HG02798 (cell line): ENCODE measurements around the gene TEX51.

Source experiments
- ATAC-seq: cut with Tn5 transposase; IDR thresholded peaks from one replicate; pipeline ENCODE4 v1.9.1; 2021; ENCODE audit warnings: mild to moderate bottlenecking; ENCODE audit not compliant: unreplicated experiment, poor library complexity

The TEX51 gene

DNA sequence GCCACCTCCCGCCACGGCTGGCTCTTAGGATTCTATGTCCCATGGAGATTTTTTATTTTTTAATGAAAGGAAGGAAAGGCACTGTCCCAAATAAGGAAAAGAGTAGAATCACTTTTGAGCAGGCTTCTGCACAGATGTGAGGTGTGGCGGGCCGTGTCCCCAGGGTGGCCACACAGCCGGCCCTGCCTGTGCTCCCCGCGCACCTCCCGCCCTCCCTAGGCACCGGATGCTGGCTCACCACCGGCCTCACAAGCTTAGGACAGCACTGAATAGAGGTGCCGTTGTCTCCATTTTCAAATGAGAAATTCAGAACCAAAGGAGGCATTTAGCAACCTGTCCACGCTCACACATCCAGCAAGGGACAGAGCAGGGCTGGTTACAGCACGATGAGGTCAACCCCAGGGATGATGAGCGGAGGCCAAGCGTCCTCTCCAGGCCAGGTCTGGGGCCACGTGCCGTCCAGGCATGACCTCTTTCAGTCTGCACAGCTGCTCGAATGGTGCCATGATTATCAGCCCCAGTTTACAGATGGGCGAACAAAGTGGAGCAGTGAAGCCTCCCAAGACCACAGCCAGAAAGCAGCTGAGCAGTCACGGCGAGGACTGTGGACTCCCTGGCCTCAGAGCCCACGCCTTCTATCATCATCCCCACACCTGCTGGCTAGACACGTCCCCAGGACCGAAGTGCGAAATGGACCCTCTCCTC lies 20.7 kb upstream of the TEX51 start:
- ATAC-seq = no peak

DNA sequence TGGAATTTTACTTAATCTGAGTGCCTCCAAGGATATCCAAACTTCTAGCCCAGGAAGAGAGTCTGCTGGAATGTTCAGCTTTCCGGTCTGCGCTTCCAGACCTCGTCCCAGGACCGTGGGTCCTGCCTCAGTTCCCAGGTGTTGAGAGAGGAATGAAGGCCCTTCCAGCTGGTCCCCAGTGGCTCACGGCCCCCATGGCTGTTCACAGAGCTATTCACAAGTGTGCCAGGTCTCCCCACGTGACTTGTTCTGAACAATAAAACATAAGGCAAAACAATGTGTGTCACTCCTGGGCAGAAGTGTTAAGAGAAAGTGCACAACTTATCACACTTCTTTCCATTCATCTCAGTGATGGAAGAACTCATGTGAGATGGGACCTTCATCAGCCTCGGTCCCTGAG lies 20.1 kb upstream of the TEX51 start:
- ATAC-seq = no peak

DNA sequence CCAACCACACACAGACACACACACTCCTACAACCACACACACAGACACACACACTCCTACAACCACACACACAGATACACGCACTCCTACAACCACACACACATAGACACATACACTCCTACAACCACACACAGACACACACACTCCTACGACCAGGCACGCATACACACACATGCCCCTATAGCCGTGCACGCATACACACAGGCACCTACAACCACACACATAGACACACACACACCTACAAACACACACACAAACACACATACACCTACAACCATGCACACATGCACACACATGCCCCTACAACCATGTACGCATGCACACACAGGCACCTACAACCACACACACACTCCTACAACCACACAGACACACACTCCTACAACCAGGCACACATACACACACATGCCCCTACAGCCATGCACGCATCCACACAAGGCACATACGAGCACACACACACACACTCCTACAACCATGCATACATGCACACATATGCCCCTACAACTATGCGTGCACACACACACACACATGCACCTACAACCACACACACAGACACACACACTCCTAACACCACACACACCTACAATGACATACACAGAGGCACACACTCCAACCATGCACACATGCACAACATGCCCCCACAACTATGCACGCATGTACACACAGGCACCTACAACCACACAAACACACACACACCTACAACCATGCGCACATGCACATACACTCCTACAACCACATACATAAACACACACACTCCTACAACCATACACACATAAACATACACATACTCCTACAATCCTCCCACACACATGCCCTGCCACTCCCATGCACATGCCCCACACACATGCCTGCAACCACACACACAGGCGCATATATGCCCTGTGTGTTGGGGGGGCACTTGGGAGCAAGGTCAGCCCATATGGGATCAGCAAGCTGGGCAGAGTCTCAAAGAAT lies 19.1 kb upstream of the TEX51 start:
- ATAC-seq = no peak

DNA sequence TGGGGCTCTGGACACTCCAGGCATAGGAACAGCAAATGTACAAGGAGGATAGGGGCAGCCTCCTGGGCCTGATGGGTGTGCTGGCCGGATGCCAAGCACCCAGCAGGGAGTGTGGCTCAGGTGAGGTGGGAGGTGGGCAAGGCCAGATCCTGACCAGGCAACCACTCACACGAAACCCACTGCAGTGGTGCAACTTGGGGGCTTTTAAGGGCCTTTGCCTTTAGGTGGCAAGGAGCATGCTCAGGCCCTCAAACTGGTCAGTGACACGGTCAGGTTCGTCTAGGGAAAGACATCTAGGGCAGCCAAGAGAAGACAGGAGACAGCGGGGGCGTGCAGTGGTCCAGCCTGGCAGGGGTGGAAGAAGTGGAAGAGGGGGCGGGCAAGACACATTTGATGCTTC lies 18.4 kb upstream of the TEX51 start:
- ATAC-seq = no peak

DNA sequence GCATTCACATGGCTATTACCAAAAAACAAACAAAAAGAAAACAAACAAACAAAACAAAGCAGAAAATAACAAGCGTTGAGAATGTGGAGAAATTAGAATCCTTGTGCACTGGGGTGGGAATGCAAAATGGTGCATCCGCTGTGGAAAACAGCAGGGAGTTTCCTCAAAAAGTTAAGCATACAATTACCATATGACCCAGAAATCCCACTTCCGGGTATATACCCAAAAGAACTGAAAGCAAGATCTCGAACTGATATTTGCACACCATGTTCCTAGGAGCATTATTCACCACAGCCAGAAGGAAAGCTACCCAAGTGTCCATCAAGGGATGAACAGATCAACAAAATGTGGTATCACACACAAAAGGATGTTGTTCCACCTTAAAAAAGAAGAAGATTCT lies 17.9 kb upstream of the TEX51 start:
- no peak for ATAC-seq

DNA sequence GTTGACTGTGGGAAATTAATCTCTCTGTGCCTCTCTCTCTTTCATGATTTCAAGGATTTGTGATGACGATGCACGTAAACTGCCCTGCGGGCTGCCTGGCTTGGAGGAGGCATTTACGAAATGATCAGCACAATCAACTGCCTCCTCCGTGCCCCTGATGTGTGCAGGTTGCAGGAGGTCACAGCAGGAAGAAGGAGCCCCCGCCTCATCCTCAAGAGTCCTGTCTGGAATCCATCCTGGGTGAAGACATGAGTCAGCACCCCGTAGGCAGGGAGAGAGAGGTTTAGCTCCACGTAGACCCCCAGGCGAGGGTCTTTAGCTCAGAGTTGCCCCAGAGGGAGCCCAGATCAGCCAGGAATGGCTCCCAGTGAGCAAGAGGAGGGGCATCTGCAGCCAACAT lies 17.1 kb upstream of the TEX51 start:
- no peak for ATAC-seq

DNA sequence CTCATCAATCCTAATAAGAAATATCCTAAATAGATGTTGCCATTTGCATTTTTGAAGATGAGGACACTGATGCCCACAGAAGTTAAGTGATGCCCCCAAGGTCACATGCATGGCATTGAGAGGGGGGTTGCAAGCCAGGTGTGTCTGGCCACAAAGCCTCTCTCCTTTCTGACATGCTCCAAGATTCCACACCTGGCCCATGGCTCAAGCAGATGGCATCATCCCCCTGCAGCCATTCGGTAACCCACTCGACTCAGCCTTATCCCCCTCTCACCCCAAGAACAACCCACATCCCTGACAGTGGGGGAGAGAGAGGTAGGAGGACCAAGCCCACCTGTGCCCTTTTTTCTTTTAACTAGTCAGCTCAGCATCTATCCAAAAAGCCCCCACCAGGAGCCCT lies 16.5 kb upstream of the TEX51 start:
- no peak for ATAC-seq

DNA sequence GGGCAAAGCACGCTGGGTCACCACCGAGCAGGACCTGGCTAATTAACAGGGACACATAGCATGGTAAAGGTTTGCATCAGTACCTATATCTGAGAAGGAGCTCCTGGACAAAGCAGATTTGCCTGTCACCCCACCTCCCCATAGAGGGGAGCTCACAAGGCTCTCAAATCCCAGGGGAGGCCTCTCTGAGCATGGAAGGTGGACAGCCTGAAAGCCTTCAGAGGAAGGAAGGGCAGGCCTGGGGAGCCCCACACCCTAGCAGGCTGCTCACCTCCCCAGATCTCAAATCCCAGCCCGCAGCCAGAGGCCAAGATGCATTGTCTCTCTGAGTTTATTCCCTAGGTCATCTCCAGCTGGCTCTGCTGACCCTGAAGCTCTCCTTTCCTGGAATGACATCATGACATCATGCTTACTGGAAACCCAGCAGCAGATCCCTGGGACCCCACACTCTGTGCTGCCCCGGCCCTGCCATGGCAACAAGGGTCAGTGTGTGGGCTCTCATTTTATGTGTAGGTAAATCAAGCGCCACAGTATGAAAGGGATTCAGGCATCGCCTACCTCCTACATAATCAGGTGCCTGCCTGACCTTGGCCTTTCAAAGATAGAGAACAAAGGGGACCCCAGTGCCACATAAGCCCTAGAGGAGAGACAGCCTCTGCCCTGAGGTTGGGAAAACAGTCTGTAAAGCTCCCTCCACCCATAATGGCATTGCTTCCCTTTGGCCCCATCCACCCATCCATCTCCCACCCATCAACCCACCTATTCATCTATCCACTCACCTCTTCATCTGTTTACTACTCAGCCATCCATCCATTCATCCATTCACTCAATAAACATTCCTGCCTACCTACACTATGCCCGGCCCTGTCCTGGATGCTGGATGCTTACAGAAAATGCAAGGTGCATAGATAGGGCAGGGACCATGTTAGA lies 15.7 kb upstream of the TEX51 start:
- ATAC-seq = no peak

DNA sequence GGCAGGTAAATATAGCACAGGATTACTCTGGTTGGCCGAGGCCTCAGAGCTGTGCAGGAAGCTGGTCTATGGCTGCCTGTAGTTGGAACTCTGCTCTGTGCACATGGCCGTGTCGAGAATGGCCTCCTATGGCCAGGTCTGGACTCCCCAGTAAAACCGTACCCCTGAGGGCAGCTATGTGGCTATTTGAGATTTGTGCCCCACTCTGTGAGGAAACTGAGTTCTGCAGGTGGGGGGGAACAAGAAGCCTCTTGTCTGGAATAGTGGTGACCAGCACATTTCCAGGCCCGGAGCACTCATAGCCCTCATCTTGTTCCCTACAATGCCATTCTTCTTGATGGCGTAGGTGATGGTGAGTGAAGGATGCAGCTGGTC lies 15.0 kb upstream of the TEX51 start:
- ATAC-seq = no peak

DNA sequence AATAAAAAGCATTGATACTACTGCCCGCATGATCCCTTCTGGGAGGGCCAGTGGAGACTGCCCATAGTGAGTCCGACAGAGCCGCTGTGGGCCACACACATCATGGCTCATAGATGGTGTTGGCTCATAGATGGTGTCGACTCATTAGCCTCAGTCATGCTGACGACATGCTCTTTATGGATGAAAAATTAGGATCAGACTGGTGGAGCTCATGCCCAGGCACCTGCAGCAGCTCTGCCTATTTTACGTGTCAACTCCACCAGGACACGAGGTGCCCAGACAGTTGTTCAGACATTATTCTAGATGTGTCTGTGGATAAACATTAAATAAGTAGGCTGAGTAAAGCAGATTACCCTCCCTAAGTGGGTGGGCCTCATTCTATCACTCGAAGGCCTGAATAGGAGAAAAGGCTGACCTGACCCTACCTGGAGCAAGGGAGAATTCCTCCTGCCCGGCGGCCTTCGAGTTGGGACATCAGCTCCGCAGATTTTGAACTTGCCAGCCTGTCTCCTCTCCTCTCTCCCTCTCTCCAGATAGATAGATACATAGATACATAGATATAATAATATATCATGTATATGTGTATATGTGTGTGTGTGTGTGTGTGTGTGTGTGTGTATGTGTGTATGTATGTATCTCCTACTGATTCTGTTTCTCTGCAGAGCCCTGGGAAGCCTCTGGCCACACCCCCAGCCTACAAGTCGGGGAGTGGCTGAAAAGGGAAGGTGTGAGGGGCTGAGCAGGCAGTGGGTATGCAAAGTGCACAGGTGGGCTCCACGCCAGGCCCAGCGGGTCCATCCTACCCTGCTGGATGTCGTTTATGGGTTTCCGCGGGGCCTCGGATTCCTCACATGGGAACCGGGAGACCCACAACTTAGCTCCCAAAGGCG lies 13.6 kb upstream of the TEX51 start:
- ATAC-seq = no peak

DNA sequence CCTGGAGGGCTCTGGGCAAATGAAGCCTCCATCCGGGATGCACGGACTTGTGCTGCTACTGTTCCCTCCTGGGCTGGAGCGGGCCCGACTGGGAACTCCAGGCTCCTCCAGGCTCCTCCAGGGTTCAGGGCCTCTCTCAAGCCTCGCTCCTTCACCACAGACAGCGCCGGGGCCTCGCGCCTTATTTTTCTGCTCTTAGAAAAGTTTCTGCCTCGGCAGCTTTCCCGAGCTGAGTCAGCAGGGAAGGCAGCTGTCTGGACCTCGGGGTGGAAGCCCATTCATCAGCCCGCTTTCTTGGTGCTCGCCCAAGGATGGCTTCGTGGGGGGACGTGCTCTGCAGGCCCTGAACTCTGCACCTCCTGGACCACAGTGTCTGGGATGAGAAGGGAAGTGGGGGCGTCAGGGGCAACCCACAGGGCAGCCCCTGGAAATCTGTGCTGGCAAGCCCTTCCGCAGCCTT lies 12.9 kb upstream of the TEX51 start:
- no peak for ATAC-seq

DNA sequence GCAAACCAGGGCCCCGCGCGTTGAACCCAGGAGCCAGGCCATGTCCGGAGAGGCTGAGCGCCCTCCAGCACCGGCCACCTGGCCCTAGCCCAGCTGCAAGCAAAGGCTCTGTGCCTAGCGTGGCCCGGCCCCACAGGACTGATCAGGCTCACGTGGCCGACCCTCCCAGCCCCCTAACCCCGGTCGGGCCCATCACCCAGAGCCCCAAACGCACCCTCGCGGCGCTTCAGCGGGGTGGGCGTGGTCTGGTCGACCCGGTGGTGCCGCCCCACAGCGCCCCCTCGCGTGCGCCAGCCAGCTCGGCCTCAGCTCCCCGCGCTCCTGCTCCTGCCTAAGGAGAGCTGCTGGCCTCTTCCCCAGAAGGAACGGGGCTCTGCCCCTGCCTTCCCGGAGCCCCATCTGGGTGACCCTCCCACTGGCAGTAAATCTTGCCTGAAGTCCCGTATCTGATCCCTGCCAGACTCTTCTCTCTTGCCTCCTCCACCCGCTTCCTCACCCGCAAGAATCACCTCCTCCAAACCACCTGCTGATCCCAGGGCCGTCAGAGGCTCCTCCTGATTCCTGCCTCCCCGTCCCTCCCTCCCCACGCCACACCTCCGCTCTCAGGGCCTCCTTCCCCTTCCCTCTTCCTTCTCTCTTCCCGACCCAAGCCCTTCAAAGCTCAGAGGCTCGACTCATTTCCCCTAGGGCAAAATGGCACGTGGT lies 12.3 kb upstream of the TEX51 start:
- ATAC-seq = no peak

DNA sequence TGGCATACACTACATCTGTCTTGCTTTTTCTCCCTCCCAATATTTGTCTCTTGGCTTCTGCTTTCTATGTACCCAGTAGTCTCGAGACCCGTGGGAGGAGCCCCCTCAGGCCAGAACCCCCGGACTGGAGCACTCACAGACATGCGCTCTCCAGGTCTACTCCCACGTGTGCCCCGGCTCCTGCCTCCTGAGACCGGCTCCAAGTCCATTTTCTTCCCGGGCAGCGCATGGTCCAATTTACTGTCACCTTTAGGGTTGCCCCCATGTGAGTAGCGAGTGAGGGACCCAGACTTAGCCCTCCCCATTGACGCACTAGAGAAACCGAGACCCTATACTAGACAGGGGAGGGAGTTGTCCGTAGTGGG lies 11.8 kb upstream of the TEX51 start:
- ATAC-seq = no peak

DNA sequence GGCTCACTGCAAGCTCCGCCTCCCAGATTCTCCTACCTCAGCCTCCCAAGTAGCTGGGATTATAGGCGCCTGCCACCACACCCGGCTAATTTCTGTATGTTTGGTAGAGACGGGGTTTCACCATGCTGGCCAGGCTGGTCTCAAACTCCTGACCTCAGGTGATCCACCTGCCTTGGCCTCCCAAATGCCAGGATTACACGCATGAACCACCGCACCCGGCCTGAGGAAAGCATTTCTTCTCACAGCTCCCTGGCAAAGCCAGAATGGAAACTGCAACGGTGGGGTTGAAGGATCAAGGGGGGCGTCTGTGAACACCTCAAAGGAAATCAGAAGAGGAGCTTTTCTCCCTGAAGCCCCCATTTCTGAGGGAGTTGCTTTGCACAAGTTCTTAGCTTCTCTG lies 11.2 kb upstream of the TEX51 start:
- ATAC-seq = no peak

DNA sequence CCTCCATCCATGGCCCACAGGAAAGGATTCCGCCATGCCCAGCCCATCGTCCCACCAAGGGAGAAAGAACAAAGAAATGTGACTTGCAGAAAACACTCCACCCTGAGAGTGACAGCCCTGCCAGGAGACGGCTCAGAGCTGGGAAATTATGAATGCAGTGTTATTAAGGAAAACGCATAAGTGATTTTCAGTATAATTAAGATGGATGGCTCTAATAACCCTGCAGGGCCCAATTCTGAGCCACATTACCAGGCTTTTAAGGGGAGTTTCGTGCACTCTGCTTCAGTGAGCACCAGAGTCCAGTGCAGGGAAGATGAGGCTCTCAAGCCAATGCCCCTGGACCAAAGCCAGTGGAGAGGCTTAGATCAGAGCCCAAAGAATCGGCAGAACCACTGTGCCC lies 10.6 kb upstream of the TEX51 start:
- no peak for ATAC-seq

DNA sequence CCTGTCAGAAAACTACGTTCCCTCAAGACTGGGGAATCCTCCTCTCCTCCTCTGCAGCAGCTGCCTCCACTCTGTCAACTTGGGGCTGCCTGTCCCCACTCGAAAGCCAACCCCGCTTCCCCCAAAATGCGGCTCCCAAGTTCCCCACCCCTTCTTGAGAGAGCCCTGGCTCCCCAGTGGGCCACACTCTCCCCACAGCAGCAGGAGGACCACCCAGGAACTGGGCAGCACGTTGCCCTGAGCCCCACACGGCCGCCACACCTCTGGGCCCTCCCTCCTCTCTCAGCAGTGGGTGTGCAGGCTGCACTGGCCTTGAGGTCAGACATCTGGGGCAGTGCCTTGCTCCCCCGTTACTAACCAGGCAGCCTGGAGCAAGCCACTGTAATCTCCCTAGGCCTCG lies 9.6 kb upstream of the TEX51 start:
- ATAC-seq = no peak

DNA sequence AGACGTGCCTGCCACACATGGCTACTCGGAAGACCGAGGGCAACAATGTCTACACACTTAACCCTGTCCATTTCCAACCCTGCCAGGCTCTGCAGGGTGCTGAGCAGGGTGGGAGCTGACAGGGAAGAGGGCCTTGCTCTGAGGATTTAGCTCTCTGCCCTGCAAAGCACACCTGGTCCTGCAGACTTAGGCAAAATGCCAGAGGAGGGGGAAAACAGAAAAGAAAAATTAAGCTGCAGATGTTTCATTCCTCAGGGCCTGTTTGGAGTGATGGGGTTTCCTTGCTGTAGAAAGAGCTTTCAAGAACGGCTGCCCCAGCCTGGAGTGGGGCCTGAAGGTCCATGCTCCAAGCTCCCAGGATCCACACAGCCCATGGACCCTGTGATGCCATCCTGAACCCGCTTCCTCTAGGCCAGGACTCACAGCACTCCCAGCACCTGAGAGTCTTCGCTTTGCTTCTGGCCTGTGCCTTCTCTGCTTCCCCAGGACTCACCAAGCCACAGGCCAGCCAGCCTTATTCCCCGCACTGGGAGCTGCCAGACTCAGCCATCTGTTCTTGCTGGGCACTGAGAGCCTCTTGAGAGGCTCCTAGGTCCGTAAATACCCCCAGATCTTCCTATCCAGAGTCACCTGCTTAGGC lies 9.1 kb upstream of the TEX51 start:
- no peak for ATAC-seq

DNA sequence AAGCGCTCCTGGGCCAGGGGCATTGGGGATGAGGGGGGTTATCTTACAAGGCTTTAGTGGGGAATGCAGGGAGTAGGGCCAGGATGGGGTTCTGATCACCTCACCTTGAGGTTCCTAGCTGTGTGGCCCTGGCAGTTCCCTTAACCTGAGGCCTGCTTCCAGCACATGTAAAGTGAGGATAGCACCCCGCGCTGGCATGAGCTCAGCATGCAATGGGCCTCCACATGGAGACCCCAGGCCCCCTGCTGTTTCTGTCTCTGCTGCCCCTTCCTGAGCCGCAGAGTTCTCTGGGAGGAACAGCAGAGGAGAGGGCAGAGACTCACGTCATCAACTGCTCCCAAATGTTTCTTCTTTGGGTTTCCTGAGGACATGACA lies 8.6 kb upstream of the TEX51 start:
- ATAC-seq = no peak
